ENCODE measurements around the gene NIM1K.

DNA sequence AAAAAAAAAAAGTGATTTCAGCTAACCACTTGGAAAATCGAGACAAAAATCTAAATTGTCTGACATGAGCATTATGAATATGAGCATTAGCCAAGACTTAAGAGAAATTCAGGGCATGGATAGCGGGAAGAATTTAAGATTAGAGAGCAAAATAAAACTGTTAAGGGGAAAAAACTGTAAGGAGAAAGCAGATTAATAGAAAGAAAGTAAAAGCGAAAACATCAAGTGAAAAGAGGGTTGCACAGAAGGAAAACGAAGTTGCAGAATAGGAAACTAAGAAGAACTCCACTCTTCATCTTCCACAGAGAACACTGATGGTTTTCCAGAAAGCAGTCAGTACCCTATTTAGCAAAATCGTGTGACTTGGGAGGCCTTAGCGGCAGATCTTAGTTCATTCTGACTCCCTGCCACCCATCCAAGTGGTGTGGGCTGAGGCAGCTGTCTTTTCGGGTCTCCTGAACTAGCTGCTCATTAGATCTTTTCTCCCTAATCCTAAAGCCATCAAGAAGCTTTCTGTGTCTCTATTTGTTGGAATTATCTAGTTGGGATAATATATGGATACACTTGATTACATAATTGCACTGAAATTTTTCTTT lies 3.7 kb downstream of the NIM1K start:
- TF ChIP-seq EZH2 (IDR thresholded peaks at IDR 0.05; ENCODE audit: borderline replicate concordance, low read length) = no peak
- TF ChIP-seq, protein P1, sequence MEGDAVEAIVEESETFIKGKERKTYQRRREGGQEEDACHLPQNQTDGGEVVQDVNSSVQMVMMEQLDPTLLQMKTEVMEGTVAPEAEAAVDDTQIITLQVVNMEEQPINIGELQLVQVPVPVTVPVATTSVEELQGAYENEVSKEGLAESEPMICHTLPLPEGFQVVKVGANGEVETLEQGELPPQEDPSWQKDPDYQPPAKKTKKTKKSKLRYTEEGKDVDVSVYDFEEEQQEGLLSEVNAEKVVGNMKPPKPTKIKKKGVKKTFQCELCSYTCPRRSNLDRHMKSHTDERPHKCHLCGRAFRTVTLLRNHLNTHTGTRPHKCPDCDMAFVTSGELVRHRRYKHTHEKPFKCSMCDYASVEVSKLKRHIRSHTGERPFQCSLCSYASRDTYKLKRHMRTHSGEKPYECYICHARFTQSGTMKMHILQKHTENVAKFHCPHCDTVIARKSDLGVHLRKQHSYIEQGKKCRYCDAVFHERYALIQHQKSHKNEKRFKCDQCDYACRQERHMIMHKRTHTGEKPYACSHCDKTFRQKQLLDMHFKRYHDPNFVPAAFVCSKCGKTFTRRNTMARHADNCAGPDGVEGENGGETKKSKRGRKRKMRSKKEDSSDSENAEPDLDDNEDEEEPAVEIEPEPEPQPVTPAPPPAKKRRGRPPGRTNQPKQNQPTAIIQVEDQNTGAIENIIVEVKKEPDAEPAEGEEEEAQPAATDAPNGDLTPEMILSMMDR (conservative IDR thresholded peaks at IDR 0.05 in 1 of 2, IDR thresholded peaks at IDR 0.05 in 1 of 2; ENCODE audit: extremely low read depth in 1 of 2, insufficient read depth in 1 of 2, low read depth in 1 of 2, low read length in 2 of 2) = no peak

Data from mammary epithelial cell (primary cell).